Coronary artery (tissue), 2 donors: ENCODE results near the gene ZBTB20.

Source experiments
- DNase-seq: peaks from one replicate; pipeline ENCODE4 v3.0.0-alpha.2; 2017; ENCODE audit warnings: low spot score
- H3K27ac ChIP-seq, 2 donors: fragments of 200-600 bp; sonication (generic); one replicate each; pipeline ENCODE4 v1.5.1; 2016 to 2019
- H3K4me3 ChIP-seq: fragments of 200-600 bp; sonication (generic); 2 replicates; pipeline ENCODE4 v1.5.1; 2016; ENCODE audit warnings: mild to moderate bottlenecking, moderate library complexity
- CTCF ChIP-seq: fragments of 200-600 bp; sonication (generic); IDR thresholded peaks from one replicate; pipeline ENCODE4 v1.5.1; 2019; ENCODE audit warnings: antibody characterized with exemption

ZBTB20 gene

GRCh38 chr3:114362815-114363214 lies 784.3 kb downstream of the ZBTB20 start:
- TF ChIP-seq CTCF: peak; percentile 19
- DNase-seq: no peak
- Histone ChIP-seq H3K4me3 (no peak overlapping the region), H3K27ac (no peak overlapping the region)

DNA sequence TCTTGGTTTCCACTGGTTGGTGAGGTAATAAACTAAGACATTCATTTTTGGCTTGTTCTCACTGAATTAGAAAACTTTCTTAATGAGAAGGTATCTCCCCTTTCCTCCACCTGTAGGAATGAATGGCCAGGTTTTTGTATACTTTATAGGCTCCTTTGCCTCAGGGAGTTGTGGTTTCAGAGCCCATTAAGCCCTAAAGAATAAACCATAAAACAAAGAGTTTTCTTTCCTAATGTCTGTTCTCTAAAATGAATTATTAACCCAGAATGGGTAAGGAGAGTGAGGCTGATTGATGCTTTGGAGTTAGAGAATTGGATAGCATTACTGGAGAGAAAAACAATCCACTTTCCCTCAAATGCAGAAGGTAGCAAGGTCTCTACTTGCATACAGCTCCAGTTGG lies 785.7 kb downstream of the ZBTB20 start:
- Histone ChIP-seq H3K27ac (no peak overlapping the region), H3K4me3 (no peak overlapping the region)
- no peak for TF ChIP-seq CTCF
- no peak for DNase-seq

DNA sequence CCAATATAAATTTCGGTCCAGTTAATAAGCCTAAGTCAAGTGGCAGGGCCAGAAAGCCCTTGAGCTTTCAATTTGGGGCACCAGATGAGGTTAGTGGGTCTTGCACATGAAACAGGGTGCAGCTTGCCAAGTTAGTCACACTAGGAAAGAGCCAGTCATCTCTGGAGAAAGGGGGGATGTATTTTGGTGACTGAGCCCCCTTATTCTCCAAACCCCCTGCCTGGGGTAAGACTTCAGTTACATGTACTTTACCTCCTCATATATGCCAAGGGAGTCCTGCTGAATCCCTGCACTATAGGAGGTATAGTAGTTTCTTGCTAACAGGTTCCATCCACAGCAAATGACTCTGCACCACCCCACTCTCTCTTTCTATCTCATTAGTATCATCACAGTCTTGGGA lies 790.6 kb downstream of the ZBTB20 start:
- Histone ChIP-seq H3K27ac (no peak overlapping the region), H3K4me3 (no peak overlapping the region)
- no peak for DNase-seq
- no peak for TF ChIP-seq CTCF

GRCh38 chr3:114356066-114356465 lies 791.0 kb downstream of the ZBTB20 start:
- no peak for DNase-seq
- TF ChIP-seq CTCF: no peak
- Histone ChIP-seq H3K27ac (no peak overlapping the region), H3K4me3 (no peak overlapping the region)

GRCh38 chr3:114355653-114356052 lies 791.4 kb downstream of the ZBTB20 start:
- no peak for TF ChIP-seq CTCF
- no peak for DNase-seq
- H3K4me3 ChIP-seq: no peak overlapping the region
- no peak overlapping the region for H3K27ac ChIP-seq

DNA sequence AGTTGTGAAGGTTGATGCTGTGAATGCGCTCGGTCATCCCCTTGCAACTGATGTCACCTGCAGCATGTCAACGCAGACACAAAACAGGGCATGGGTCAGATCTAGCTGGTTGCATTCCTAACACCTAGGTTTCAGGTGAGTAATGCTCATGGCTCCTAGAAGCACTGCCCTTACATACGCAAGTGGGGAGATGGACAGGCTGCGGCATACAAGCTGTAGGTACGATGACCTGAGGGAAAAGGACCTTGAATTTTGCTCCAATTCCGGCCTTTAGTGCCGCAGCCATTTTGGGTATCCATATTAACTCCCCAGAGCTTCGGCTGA lies 795.3 kb downstream of the ZBTB20 start:
- H3K27ac ChIP-seq: no peak overlapping the region
- no peak for DNase-seq

More for the DNA sequence above, 795.3 kb downstream of the ZBTB20 start:
- H3K4me3 ChIP-seq: no peak overlapping the region
- no peak for TF ChIP-seq CTCF
